Lower leg skin (tissue), 4 donors: ENCODE measurements around the gene POLR2H. TPM values are rescaled to one million over a fixed set of nuclear protein-coding genes. Genes with fewer than 3 reads are reported as not detected.

Source experiments
- DNase-seq, 2 donors: peaks; one replicate each; pipeline ENCODE4 v3.0.0-alpha.2; 2019; ENCODE audit warnings: low spot score in 2 of 2
- H3K4me3 ChIP-seq: fragments of 200-600 bp; sonication (generic); 2 replicates; pipeline ENCODE4 v1.5.1; 2017; ENCODE audit warnings: mild to moderate bottlenecking, low read depth; ENCODE audit not compliant: poor library complexity, severe bottlenecking
- CTCF ChIP-seq, 3 donors: fragments of 450-650 bp; IDR thresholded peaks; one replicate each; pipeline ENCODE4 v1.5.1; 2016; ENCODE audit warnings: antibody characterized with exemption in 3 of 3, mild to moderate bottlenecking in 3 of 3, moderate library complexity in 2 of 3
- POLR2A ChIP-seq, 2 donors: fragments of 450-650 bp; IDR thresholded peaks; one replicate each; pipeline ENCODE4 v1.6.1; 2016 to 2017; ENCODE audit warnings: antibody characterized with exemption in 2 of 2, mild to moderate bottlenecking in 1 of 2, moderate library complexity in 1 of 2
- WGBS, 2 donors: methylation state at CpG; one replicate each; pipeline ENCODE4 v1.1.5; 2018; 5-methylcytosine and 5-hydroxymethylcytosine counted together
- intact Hi-C: fragments of 100-400 bp; cut with DNase I; formaldehyde crosslinking; loops from one replicate; pipeline ENCODE4 v1.15.0; 2023; ENCODE audit warnings: low total_unique reads
- total RNA-seq, 4 donors: library from RNA; depleted of rRNA; stranded (reverse); fragments of >200 nt; gene quantifications; one replicate each; pipeline ENCODE4 v1.1.0, GENCODE V29; 2016

POLR2H gene
- total RNA-seq, 4 donors from 2014 or later = 54.7 to 95.9 (median 66.8) TPM

GRCh38 chr3:184382326-184383032, 21.0 kb downstream of the POLR2H start:
- TF ChIP-seq POLR2A (IDR thresholded peaks at IDR 0.05) (no peak), CTCF (IDR thresholded peaks at IDR 0.05) (no peak)
- no peak for DNase-seq
- WGBS, 2 donors = 93 to 95% methylated on average over 15 to 16 of the region's 16 CpGs
- intact Hi-C loops = no loop called here
- H3K4me3 ChIP-seq = no peak overlapping the region

- intact Hi-C loops = no loop called here
- H3K4me3 ChIP-seq = no peak overlapping the region
- whole genome bisulfite sequencing, 2 donors = 94 to 98% methylated on average over 9 to 13 of the region's 15 CpGs
- DNase-seq = no peak
- TF ChIP-seq POLR2A (IDR thresholded peaks at IDR 0.05) = no peak
- no peak for TF ChIP-seq CTCF (IDR thresholded peaks at IDR 0.05)
Measured at GRCh38 chr3:184383033-184383740, 21.7 kb downstream of the POLR2H start.

GRCh38 chr3:184384342-184384741, 22.8 kb downstream of the POLR2H start:
- intact Hi-C loops = no loop called here
- 82 to 87% methylated on average over 9 of the region's 9 CpGs for WGBS, 2 donors

GRCh38 chr3:184384856-184385422, 23.4 kb downstream of the POLR2H start:
- DNase-seq = no peak
- H3K4me3 ChIP-seq = no peak overlapping the region
- TF ChIP-seq CTCF (IDR thresholded peaks at IDR 0.05) (no peak), POLR2A (IDR thresholded peaks at IDR 0.05) (no peak)
- intact Hi-C loops = no loop called here
- whole genome bisulfite sequencing, 2 donors = 95% methylated on average over 8 of the region's 8 CpGs

More at GRCh38 chr3:184384342-184384741, 22.8 kb downstream of the POLR2H start:
- TF ChIP-seq POLR2A (IDR thresholded peaks at IDR 0.05) = no peak
- TF ChIP-seq CTCF (IDR thresholded peaks at IDR 0.05) = no peak
- no peak for DNase-seq
- H3K4me3 ChIP-seq = no peak overlapping the region

GRCh38 chr3:184386047-184386806, 24.7 kb downstream of the POLR2H start:
- 63 to 76% methylated on average over 13 to 18 of the region's 37 CpGs for WGBS, 2 donors
- no peak for DNase-seq
- H3K4me3 ChIP-seq = no peak overlapping the region
- intact Hi-C loops = no loop called here
- TF ChIP-seq POLR2A (IDR thresholded peaks at IDR 0.05) (no peak), CTCF (IDR thresholded peaks at IDR 0.05) (no peak)
